SK-N-SH (cell line): Measurements from ENCODE around the gene PAFAH1B1. TPM values are rescaled to one million over a fixed set of nuclear protein-coding genes. Genes with fewer than 3 reads are reported as not detected.

ENCODE experiments used
- CTCF ChIA-PET: fragments of 300-600, 350-600 bp; formaldehyde crosslinking; extraction: SDS; loops from one replicate; lab custom pipeline; 2021; lab: Yijun Ruan, JAX
- POLR2A ChIA-PET: fragments of 350-600 bp; sonication (Branson Sonifier 250); formaldehyde crosslinking; extraction: SDS; loops from one replicate; lab custom pipeline; 2020; ENCODE audit warnings: antibody characterized with exemption, inconsistent platforms; lab: Yijun Ruan, JAX
- DNase-seq: peaks from one replicate; pipeline ENCODE4 v3.0.0; 2012
- H2AFZ ChIP-seq: fragments of 200-600 bp; sonication (generic); 2 replicates; pipeline ENCODE4 v1.8.1; 2016; ENCODE audit warnings: antibody characterized with exemption, mild to moderate bottlenecking, low read depth
- H3F3A ChIP-seq: fragments of 200-600 bp; sonication (generic); replicated peaks from 2 replicates; pipeline ENCODE3; 2016; ENCODE audit warnings: antibody characterized with exemption, mild to moderate bottlenecking; ENCODE audit not compliant: insufficient read depth
- H3K27ac ChIP-seq, 2 experiments: fragments of 200-500 bp in 1 of 2; fragments of 200-600 bp in 1 of 2; sonication (Bioruptor generic) in 1 of 2; sonication (generic), shearing (Covaris generic) in 1 of 2; 2 replicates each; pipeline versions ENCODE4 v1.5.1 to v1.6.1; 2014 to 2016; ENCODE audit warnings: low read depth in 2 of 2, inconsistent platforms in 1 of 2, low read length in 1 of 2, mild to moderate bottlenecking in 1 of 2, mixed read lengths in 1 of 2
- H3K27me3 ChIP-seq: fragments of 200-600 bp; sonication (generic), shearing (Covaris generic); 2 replicates; pipeline ENCODE4 v1.6.1; 2016; ENCODE audit warnings: mixed run types; ENCODE audit not compliant: insufficient read depth
- H3K36me3 ChIP-seq, 2 experiments: fragments of 200-500 bp in 1 of 2; fragments of 200-600 bp in 1 of 2; sonication (Bioruptor generic) in 1 of 2; sonication (generic) in 1 of 2; replicated peaks in 1 of 2; 2 replicates each; pipeline versions ENCODE3 to v1.5.1; 2014 to 2016; ENCODE audit warnings: low read length in 1 of 2, mild to moderate bottlenecking in 1 of 2; ENCODE audit not compliant: insufficient read depth in 2 of 2, control insufficient read depth in 1 of 2
- H3K4me1 ChIP-seq, 2 experiments: fragments of 200-500 bp in 1 of 2; fragments of 200-600 bp in 1 of 2; sonication (Bioruptor generic) in 1 of 2; sonication (generic), shearing (Covaris generic) in 1 of 2; 2 replicates each; pipeline versions ENCODE4 v1.5.1 to v1.6.1; 2014 to 2016; ENCODE audit warnings: low read depth in 1 of 2, low read length in 1 of 2, mixed run types in 1 of 2; ENCODE audit not compliant: insufficient read depth in 2 of 2, control insufficient read depth in 1 of 2
- H3K4me2 ChIP-seq: fragments of 200-600 bp; sonication (generic), shearing (Covaris generic); 2 replicates; pipeline ENCODE4 v1.6.1; 2017; ENCODE audit warnings: mixed run types
- H3K4me3 ChIP-seq, 2 experiments: fragments of 200-500 bp in 1 of 2; fragments of 200-600 bp in 1 of 2; sonication (Bioruptor generic) in 1 of 2; sonication (generic), shearing (Covaris generic) in 1 of 2; 2 replicates each; pipeline versions ENCODE4 v1.5.1 to v1.8.1; 2014 to 2016; ENCODE audit warnings: low read depth in 2 of 2, inconsistent platforms in 1 of 2, low read length in 1 of 2, mild to moderate bottlenecking in 1 of 2, mixed read lengths in 1 of 2, moderate library complexity in 1 of 2
- H3K79me2 ChIP-seq: fragments of 200-600 bp; sonication (generic); 2 replicates; pipeline ENCODE4 v1.8.1; 2017; ENCODE audit warnings: mild to moderate bottlenecking; ENCODE audit not compliant: insufficient read depth
- H3K9ac ChIP-seq: fragments of 200-600 bp; sonication (generic); 2 replicates; pipeline ENCODE4 v1.6.1; 2017; ENCODE audit warnings: mixed run types
- H3K9me2 ChIP-seq: fragments of 200-600 bp; sonication (generic); 2 replicates; pipeline ENCODE4 v1.6.1; 2017; ENCODE audit warnings: mixed run types
- H3K9me3 ChIP-seq: fragments of 200-600 bp; sonication (generic); 2 replicates; pipeline ENCODE4 v1.6.1; 2017; ENCODE audit warnings: mixed run types, mild to moderate bottlenecking, moderate library complexity
- H4K20me1 ChIP-seq: fragments of 200-600 bp; sonication (generic); 2 replicates; pipeline ENCODE4 v1.6.1; 2017; ENCODE audit warnings: mild to moderate bottlenecking, mixed run types; ENCODE audit not compliant: insufficient read depth
- CTCF ChIP-seq: fragments of 200-600 bp; sonication (generic); IDR thresholded peaks from 2 replicates; pipeline ENCODE4 v1.6.1; 2017; ENCODE audit warnings: antibody characterized with exemption, mild to moderate bottlenecking, moderate library complexity
- FOSL2 ChIP-seq: IDR thresholded peaks from 2 replicates; pipeline ENCODE4 v1.4.0; 2012; ENCODE audit warnings: low read depth, mild to moderate bottlenecking, moderate library complexity, borderline replicate concordance
- FOXJ3 ChIP-seq: sonication (generic); formaldehyde crosslinking; IDR thresholded peaks from 2 replicates; pipeline ENCODE4 v1.5.1; 2020; ENCODE audit warnings: mild to moderate bottlenecking, missing genetic modification reagents
- GABPA ChIP-seq: IDR thresholded peaks from 2 replicates; pipeline ENCODE4 v1.4.0; 2012; ENCODE audit warnings: low read depth, mild to moderate bottlenecking
- MAX ChIP-seq: IDR thresholded peaks from 2 replicates; pipeline ENCODE4 v1.4.0; 2012; ENCODE audit warnings: low read depth
- MXI1 ChIP-seq: IDR thresholded peaks from 2 replicates; pipeline ENCODE4 v1.6.1; 2012; ENCODE audit warnings: mild to moderate bottlenecking, low read depth, low read length, improper control_type of control experiment
- RAD21 ChIP-seq: IDR thresholded peaks from 2 replicates; pipeline ENCODE4 v1.6.1; 2012; ENCODE audit warnings: mild to moderate bottlenecking, low read length
- TAF1 ChIP-seq: IDR thresholded peaks from 2 replicates; pipeline ENCODE4 v1.6.1; 2012; ENCODE audit warnings: low read depth, mild to moderate bottlenecking, low read length, moderate library complexity, borderline replicate concordance
- TEAD4 ChIP-seq: IDR thresholded peaks from 2 replicates; pipeline ENCODE4 v1.4.0; 2012; ENCODE audit warnings: mild to moderate bottlenecking, borderline replicate concordance; ENCODE audit not compliant: insufficient read depth
- WGBS: methylation state at CpG from one replicate; pipeline ENCODE4 v1.1.6; 2017; ENCODE audit warnings: low lambda C conversion rate; 5-methylcytosine and 5-hydroxymethylcytosine counted together
- polyA plus RNA-seq, 3 experiments: library from polyadenylated mRNA; depleted of rRNA; stranded (reverse); fragments of >200 nt; gene quantifications; 2 replicates each; pipeline ENCODE4 v1.2.3, GENCODE V29; 2012
- TF ChIP-seq, protein P1 (sequence below): fragments of 150-350 bp; IDR thresholded peaks from 2 replicates; pipeline ENCODE4 v1.6.1; 2016; ENCODE audit warnings: mild to moderate bottlenecking, low read depth, low read length

PAFAH1B1 gene
- polyA plus RNA-seq, 1 of the 3 experiments (the other 2 are of a cell fraction): 37.3 TPM

DNA sequence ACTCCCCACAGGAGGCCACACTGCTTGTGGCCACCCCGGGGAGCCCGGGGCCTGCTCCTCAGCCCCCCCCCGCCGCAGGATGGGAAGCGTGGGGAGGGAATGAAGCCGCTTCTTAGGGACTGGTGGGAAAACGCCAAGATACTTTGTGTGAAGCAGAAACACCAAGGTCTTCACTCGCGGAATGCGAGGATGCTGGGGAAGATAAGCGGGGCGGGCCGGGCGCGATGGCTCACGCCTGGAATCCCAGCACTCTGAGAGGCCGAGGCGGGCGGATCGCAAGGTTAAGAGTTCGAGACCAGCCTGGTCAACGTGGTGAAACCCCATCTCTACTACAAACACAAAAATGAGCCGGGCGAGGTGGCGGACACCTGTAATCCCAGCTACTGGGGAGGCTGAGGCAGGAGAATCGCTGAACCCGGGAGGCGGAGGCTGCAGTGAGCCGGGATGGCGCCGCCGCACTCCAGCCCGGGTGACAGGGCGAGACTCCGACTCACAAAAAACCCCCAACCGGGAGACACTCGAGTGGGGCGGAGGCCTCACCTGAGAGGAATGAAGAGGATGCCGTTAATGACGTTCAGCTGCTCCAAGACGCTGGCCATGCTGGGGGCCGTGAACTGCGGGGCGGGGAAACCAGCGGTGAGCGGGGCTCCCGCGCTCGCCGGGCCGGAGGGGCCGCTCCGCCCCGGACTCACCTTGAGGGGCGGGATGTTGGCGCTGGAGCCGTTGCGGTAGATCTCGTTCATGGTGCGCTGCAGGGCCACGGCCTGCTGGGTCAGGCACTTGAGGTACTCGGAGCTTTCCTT lies 97.8 kb downstream of the PAFAH1B1 start:
- Histone ChIP-seq H3K4me1 (peaks cover 0 to 4% of the 10 kb centered on the region in 2 experiments; a peak in 1 of 4 replicates), H3K4me3 (no peak overlapping the region), H3K9me3 (no peaks in the 10 kb centered on the region)
- TF ChIP-seq, protein P1, sequence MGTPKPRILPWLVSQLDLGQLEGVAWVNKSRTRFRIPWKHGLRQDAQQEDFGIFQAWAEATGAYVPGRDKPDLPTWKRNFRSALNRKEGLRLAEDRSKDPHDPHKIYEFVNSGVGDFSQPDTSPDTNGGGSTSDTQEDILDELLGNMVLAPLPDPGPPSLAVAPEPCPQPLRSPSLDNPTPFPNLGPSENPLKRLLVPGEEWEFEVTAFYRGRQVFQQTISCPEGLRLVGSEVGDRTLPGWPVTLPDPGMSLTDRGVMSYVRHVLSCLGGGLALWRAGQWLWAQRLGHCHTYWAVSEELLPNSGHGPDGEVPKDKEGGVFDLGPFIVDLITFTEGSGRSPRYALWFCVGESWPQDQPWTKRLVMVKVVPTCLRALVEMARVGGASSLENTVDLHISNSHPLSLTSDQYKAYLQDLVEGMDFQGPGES: no peak
- no peak for TF ChIP-seq MAX
- no peak for TF ChIP-seq CTCF
- no peak for TF ChIP-seq TEAD4
- TF ChIP-seq GABPA: no peak
- TF ChIP-seq MXI1: no peak
- no peak for TF ChIP-seq RAD21
- no peak for TF ChIP-seq FOSL2
- TF ChIP-seq, all 33 proteins: peak for 0
- no peaks in the 10 kb centered on the region for H3K79me2 ChIP-seq
- ChIA-PET CTCF (no interaction called here), POLR2A (no interaction called here)
- H2AFZ ChIP-seq: no peak overlapping the region
- peaks cover 16% of the 10 kb centered on the region for H3F3A ChIP-seq
- peaks cover 0 to 28% of the 10 kb centered on the region in 2 experiments for H3K36me3 ChIP-seq
- H3K9me2 ChIP-seq: no peaks in the 10 kb centered on the region
- no peaks in the 10 kb centered on the region for H3K27me3 ChIP-seq
- WGBS: 95% methylated on average over 32 of the region's 62 CpGs
- no peak overlapping the region for H3K9ac ChIP-seq
- no peaks in the 10 kb centered on the region for H4K20me1 ChIP-seq
- no peak overlapping the region for H3K4me2 ChIP-seq
- no peak overlapping the region for H3K27ac ChIP-seq
- DNase-seq: no peak

GRCh38 chr17:2691965-2692780 lies 98.7 kb downstream of the PAFAH1B1 start:
- Histone ChIP-seq H3K4me3 (no peak overlapping the region), H3K4me2 (no peak overlapping the region), H4K20me1 (no peaks in the 10 kb centered on the region), H3K79me2 (no peaks in the 10 kb centered on the region), H3K36me3 (peaks cover 0 to 34% of the 10 kb centered on the region in 2 experiments), H3K27me3 (no peaks in the 10 kb centered on the region), H2AFZ (no peak overlapping the region), H3K27ac (no peak overlapping the region), H3K4me1 (no peaks in the 10 kb centered on the region), H3F3A (peaks cover 16% of the 10 kb centered on the region), H3K9ac (no peak overlapping the region), H3K9me3 (no peaks in the 10 kb centered on the region), H3K9me2 (no peaks in the 10 kb centered on the region)
- WGBS: 96% methylated on average over 45 of the region's 71 CpGs
- TF ChIP-seq GABPA (no peak), TAF1 (no peak), FOXJ3 (CRISPR knock-in tag) (no peak)
- POLR2A ChIA-PET: no interaction called here
- CTCF ChIA-PET: no interaction called here
- DNase-seq: peak; percentile 34
